Measurements from ENCODE around the gene BIVM.

The BIVM gene, protein sequence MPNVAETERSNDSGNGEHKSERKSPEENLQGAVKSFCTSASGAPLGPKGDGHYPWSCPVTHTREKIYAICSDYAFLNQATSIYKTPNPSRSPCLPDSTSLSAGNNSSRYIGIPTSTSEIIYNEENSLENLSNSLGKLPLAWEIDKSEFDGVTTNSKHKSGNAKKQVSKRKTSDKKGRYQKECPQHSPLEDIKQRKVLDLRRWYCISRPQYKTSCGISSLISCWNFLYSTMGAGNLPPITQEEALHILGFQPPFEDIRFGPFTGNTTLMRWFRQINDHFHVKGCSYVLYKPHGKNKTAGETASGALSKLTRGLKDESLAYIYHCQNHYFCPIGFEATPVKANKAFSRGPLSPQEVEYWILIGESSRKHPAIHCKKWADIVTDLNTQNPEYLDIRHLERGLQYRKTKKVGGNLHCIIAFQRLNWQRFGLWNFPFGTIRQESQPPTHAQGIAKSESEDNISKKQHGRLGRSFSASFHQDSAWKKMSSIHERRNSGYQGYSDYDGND

DNA sequence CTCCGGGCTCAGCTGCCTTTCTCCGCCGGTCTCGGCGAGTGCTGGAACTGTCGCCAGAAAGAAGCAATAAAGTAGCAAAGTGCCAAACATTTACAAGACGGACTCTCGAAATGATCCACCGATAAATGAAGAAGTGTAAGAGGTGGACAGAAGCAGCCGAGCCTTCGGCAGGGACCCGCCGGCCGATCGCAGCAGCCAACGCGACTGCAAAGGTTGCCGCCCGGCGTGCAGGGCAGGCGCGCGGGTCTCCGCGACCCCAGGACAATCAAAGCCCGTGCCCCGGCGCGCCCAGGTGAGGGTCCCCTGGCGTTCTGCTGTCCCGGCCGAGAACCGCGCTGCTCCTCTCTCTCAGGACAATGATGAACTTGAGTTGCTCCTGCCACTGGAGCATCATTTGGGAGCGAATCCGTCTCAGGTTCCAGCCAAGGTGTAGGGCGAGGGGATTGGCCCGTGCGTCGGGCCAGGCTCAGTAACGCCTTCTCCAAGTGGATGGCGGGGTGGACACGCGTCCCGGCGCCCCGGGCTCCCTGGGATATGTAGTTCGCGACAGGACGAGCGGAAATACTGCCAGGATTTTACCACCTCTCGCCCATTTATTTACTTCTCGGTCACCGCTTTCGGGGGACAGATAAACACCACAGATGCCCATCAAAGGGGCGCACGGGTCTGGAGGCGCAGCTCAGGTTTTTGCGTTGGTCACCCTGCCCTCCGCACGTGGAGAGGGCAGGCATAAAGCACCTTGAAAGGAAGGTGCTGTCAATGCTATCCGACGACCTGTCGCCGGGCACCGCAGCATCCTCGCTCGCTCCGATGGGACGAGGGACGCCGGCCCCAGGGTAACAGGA is at the start of gene BIVM, which contains the start of gene POGLUT2:
BIVM (plus strand) TSS at position 539 of the 845 bp plus-strand sequence. CDS start 8,149 bp downstream, outside the sequence.
POGLUT2 (minus strand) TSS at position 396 of the 845 bp plus-strand sequence; CDS start at position 90, 306 bp downstream.
- H3K4me1 ChIP-seq (ENCODE audit: control insufficient read depth in 5 of 5, insufficient read depth in 5 of 5, low read length in 5 of 5), result peaks cover 0 to 34% (median 29%) of the 10 kb centered on the region in 5 donors
- peak within 1 kb of the TSS; percentile 59 to 89 (median 80) for H3K9ac ChIP-seq (ENCODE audit: low read length in 5 of 5)
- no peaks in the 10 kb centered on the region for H3K27me3 ChIP-seq (ENCODE audit: control insufficient read depth in 5 of 5, insufficient read depth in 4 of 5, low read length in 5 of 5)
- no peaks in the 10 kb centered on the region for H3K9me3 ChIP-seq (ENCODE audit: control insufficient read depth in 5 of 5, low read length in 5 of 5)
- H3K36me3 ChIP-seq (ENCODE audit: control insufficient read depth in 5 of 5, insufficient read depth in 5 of 5, low read length in 5 of 5), result no peaks in the 10 kb centered on the region
- peak within 1 kb of the TSS; percentile 67 for H3K27ac ChIP-seq (ENCODE audit: low read depth, low read length)
- H3K4me3 ChIP-seq (ENCODE audit: low read depth in 1 of 5, low read length in 5 of 5), result peak within 1 kb of the TSS; percentile 82 to 93 (median 89)

DNA sequence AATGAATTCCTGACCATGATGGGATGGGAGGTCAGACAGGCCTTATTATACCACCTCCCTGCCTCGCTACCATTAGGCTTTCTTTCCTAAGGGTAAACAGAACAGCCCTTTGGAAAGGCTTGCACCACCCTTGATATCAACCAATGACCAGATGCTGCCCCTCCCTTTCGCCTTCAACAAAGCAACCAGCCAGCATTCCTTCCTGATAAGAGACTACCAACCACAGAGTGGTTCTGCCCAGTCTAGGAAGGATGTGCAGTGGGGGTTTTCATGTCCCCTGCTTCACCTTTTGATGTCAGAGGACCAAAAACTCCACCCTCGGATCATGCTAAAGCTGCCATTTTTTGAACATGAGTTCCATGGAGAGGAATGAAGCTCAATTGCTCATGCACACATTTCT is 47.0 kb upstream of the BIVM start:
- Histone ChIP-seq H3K9ac (ENCODE audit: low read length in 5 of 5) (no peak overlapping the region), H3K36me3 (ENCODE audit: control insufficient read depth in 5 of 5, insufficient read depth in 5 of 5, low read length in 5 of 5) (no peaks in the 10 kb centered on the region), H3K27me3 (ENCODE audit: control insufficient read depth in 5 of 5, insufficient read depth in 4 of 5, low read length in 5 of 5) (no peaks in the 10 kb centered on the region), H3K4me3 (ENCODE audit: low read depth in 1 of 5, low read length in 5 of 5) (no peak overlapping the region), H3K4me1 (ENCODE audit: control insufficient read depth in 5 of 5, insufficient read depth in 5 of 5, low read length in 5 of 5) (no peaks in the 10 kb centered on the region), H3K27ac (ENCODE audit: low read depth, low read length) (no peak overlapping the region), H3K9me3 (ENCODE audit: control insufficient read depth in 5 of 5, low read length in 5 of 5) (peaks cover 0 to 8% (median 0%) of the 10 kb centered on the region in 5 donors)

DNA sequence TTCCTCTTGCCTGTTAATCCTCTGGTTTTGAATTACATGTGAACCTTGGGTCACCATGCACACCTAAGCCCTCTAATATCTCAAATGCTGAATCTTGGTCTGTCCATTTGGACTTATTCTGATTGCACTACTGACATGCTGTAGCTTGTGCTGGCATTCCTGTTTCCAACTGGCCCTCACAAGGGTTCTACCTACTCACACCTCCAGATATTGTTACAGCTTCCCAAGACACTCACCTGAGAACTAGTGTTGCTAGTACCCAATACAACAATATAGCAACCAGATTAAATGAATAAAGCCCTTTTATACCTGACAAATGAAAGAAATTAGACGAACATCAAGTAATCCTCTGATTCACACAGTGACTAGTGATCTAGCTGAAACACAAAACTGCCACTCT is 41.9 kb upstream of the BIVM start:
- Histone ChIP-seq H3K4me1 (ENCODE audit: control insufficient read depth in 5 of 5, insufficient read depth in 5 of 5, low read length in 5 of 5) (no peaks in the 10 kb centered on the region), H3K27me3 (ENCODE audit: control insufficient read depth in 5 of 5, insufficient read depth in 4 of 5, low read length in 5 of 5) (no peaks in the 10 kb centered on the region), H3K9ac (ENCODE audit: low read length in 5 of 5) (no peak overlapping the region), H3K27ac (ENCODE audit: low read depth, low read length) (no peak overlapping the region), H3K36me3 (ENCODE audit: control insufficient read depth in 5 of 5, insufficient read depth in 5 of 5, low read length in 5 of 5) (no peaks in the 10 kb centered on the region), H3K9me3 (ENCODE audit: control insufficient read depth in 5 of 5, low read length in 5 of 5) (peaks cover 0 to 2% (median 0%) of the 10 kb centered on the region in 5 donors), H3K4me3 (ENCODE audit: low read depth in 1 of 5, low read length in 5 of 5) (no peak overlapping the region)

DNA sequence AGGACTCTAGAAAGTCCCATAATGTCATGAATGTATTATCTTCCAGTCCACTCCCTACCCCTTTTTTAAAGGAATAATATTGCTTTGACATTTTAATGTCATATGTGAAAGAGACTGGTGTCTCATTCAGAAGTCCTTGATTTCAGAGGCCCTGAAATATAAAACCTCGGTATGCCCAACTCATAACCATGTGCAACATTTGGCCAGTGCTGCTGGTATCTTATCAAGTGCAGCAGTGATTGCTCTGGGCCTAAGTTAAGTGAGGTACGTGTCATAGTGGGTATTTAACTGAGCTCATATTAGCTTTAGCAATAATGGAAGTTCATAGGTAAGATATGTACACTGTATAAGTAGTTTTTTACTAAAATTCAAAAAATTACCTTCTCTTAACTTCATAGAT is 40.1 kb upstream of the BIVM start:
- Histone ChIP-seq H3K9ac (ENCODE audit: low read length in 5 of 5) (no peak overlapping the region), H3K27me3 (ENCODE audit: control insufficient read depth in 5 of 5, insufficient read depth in 4 of 5, low read length in 5 of 5) (no peaks in the 10 kb centered on the region), H3K36me3 (ENCODE audit: control insufficient read depth in 5 of 5, insufficient read depth in 5 of 5, low read length in 5 of 5) (no peaks in the 10 kb centered on the region), H3K9me3 (ENCODE audit: control insufficient read depth in 5 of 5, low read length in 5 of 5) (no peaks in the 10 kb centered on the region), H3K4me3 (ENCODE audit: low read depth in 1 of 5, low read length in 5 of 5) (no peak overlapping the region), H3K27ac (ENCODE audit: low read depth, low read length) (no peak overlapping the region), H3K4me1 (ENCODE audit: control insufficient read depth in 5 of 5, insufficient read depth in 5 of 5, low read length in 5 of 5) (no peaks in the 10 kb centered on the region)

DNA sequence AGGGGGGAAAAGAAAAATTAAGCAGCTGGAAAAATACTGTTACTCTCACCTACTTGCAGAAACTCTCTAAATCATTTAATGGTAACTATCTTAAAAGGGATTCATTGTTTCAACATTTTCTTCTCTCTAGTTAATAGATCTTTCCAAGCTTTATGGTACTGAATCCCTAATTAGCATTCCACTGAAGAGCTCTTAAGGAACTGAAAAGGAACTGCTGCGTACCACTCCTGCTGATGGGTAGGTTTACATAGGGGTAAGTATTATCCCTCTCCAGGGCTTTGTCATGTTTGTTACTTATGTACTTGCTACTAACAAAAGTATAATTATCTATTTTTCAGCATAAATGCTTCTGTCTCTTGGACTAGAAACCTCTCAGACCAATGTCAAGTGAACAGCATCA is 37.8 kb upstream of the BIVM start:
- Histone ChIP-seq H3K27me3 (ENCODE audit: control insufficient read depth in 5 of 5, insufficient read depth in 4 of 5, low read length in 5 of 5) (no peaks in the 10 kb centered on the region), H3K27ac (ENCODE audit: low read depth, low read length) (no peak overlapping the region), H3K4me1 (ENCODE audit: control insufficient read depth in 5 of 5, insufficient read depth in 5 of 5, low read length in 5 of 5) (no peaks in the 10 kb centered on the region), H3K36me3 (ENCODE audit: control insufficient read depth in 5 of 5, insufficient read depth in 5 of 5, low read length in 5 of 5) (peaks cover 0 to under 1% (median 0%) of the 10 kb centered on the region in 5 donors), H3K9ac (ENCODE audit: low read length in 5 of 5) (no peak overlapping the region), H3K4me3 (ENCODE audit: low read depth in 1 of 5, low read length in 5 of 5) (no peak overlapping the region), H3K9me3 (ENCODE audit: control insufficient read depth in 5 of 5, low read length in 5 of 5) (no peaks in the 10 kb centered on the region)

DNA sequence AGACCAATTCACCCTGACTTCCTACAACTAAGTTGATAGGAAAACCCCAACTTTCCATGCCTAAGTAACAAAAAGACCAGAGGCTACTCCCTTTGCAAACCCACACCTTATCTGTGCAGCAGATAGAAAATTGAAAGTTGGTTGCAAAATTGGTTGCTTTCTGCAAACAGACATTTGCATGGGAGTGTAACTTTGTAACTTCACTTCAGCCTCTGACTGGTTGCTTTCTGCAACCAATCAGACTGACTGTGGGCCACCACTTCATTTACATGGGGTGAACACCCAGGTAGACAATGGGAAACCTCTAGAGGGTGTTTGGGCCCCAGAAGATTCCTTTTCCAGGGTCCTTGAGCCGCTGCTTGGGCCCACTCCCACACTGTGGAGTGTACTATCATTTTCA is 35.2 kb upstream of the BIVM start:
- no peaks in the 10 kb centered on the region for H3K27me3 ChIP-seq (ENCODE audit: control insufficient read depth in 5 of 5, insufficient read depth in 4 of 5, low read length in 5 of 5)
- no peak overlapping the region for H3K4me3 ChIP-seq (ENCODE audit: low read depth in 1 of 5, low read length in 5 of 5)
- peaks cover 0 to 2% (median 0%) of the 10 kb centered on the region in 5 donors for H3K36me3 ChIP-seq (ENCODE audit: control insufficient read depth in 5 of 5, insufficient read depth in 5 of 5, low read length in 5 of 5)
- H3K9ac ChIP-seq (ENCODE audit: low read length in 5 of 5), result no peak overlapping the region
- no peaks in the 10 kb centered on the region for H3K4me1 ChIP-seq (ENCODE audit: control insufficient read depth in 5 of 5, insufficient read depth in 5 of 5, low read length in 5 of 5)
- H3K9me3 ChIP-seq (ENCODE audit: control insufficient read depth in 5 of 5, low read length in 5 of 5), result no peaks in the 10 kb centered on the region
- no peak overlapping the region for H3K27ac ChIP-seq (ENCODE audit: low read depth, low read length)

DNA sequence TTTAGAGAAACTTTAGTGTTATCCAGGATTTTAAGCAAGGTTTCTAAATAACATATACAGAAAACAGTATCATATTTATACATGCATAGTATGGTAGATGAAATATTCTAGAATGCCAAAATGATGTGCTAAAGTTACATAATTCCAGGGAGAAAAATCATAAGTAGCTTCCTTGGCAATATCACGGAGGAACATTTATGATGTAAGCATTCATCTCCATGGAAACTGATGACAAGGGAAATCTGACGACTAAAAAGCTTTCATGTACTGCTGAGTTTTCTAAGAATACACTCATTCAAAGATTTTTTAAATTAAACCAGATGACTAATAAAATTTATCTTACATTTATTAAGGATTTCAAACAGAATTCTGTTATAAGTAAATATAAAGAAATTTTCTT is 30.0 kb upstream of the BIVM start:
- H3K4me3 ChIP-seq (ENCODE audit: low read depth in 1 of 5, low read length in 5 of 5), result no peak overlapping the region

DNA sequence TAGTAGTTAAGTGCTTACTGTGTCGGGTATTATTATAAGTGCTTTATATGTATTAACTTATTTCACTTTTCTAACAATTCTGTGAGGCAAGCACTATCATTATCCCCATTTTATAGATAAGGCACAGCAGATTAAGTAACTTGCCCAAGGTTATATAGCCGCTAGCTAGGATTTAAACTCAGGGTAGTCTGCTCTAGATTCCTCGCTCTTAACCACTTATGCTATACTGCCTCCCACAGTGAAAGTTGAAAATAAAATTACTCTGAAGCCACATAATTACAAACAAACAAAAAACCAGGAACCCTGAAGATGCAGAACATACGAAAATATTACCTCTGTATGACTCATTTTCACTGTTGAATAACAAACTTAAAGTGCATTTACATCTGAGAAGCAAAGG is 29.2 kb upstream of the BIVM start:
- H3K36me3 ChIP-seq (ENCODE audit: control insufficient read depth in 5 of 5, insufficient read depth in 5 of 5, low read length in 5 of 5), result peaks cover 0 to 2% (median 0%) of the 10 kb centered on the region in 5 donors
- no peak overlapping the region for H3K27ac ChIP-seq (ENCODE audit: low read depth, low read length)
- H3K4me3 ChIP-seq (ENCODE audit: low read depth in 1 of 5, low read length in 5 of 5), result no peak overlapping the region
- H3K27me3 ChIP-seq (ENCODE audit: control insufficient read depth in 5 of 5, insufficient read depth in 4 of 5, low read length in 5 of 5), result no peaks in the 10 kb centered on the region
- H3K9ac ChIP-seq (ENCODE audit: low read length in 5 of 5), result no peak overlapping the region
- peaks cover 0 to 19% (median 15%) of the 10 kb centered on the region in 5 donors for H3K4me1 ChIP-seq (ENCODE audit: control insufficient read depth in 5 of 5, insufficient read depth in 5 of 5, low read length in 5 of 5)
- no peaks in the 10 kb centered on the region for H3K9me3 ChIP-seq (ENCODE audit: control insufficient read depth in 5 of 5, low read length in 5 of 5)

More for the DNA sequence above, 30.0 kb upstream of the BIVM start:
- Histone ChIP-seq H3K9ac (ENCODE audit: low read length in 5 of 5) (no peak overlapping the region), H3K9me3 (ENCODE audit: control insufficient read depth in 5 of 5, low read length in 5 of 5) (no peaks in the 10 kb centered on the region), H3K36me3 (ENCODE audit: control insufficient read depth in 5 of 5, insufficient read depth in 5 of 5, low read length in 5 of 5) (peaks cover 0 to 2% (median 0%) of the 10 kb centered on the region in 5 donors), H3K4me1 (ENCODE audit: control insufficient read depth in 5 of 5, insufficient read depth in 5 of 5, low read length in 5 of 5) (peaks cover 0 to 13% (median 11%) of the 10 kb centered on the region in 5 donors), H3K27ac (ENCODE audit: low read depth, low read length) (no peak overlapping the region), H3K27me3 (ENCODE audit: control insufficient read depth in 5 of 5, insufficient read depth in 4 of 5, low read length in 5 of 5) (no peaks in the 10 kb centered on the region)

DNA sequence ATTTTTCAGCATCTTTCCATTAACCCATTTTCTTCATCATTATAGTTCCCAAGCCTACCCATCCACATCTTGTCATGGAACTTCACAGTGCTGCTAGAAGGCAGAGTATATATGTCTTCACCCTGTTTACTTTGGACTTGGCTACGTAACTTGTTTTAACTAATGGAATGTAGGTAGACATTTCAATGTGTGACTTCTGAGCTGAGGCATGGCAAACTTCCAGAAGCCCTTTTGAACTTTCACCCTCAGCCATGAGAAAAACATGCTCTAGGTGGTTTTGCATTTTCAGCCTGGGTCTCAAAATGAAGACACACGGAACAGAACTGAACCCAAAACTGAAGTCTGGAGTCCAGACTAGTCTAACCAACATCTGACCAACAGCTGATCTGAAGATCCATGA is 28.5 kb upstream of the BIVM start:
- no peak overlapping the region for H3K4me3 ChIP-seq (ENCODE audit: low read depth in 1 of 5, low read length in 5 of 5)
- no peak overlapping the region for H3K27ac ChIP-seq (ENCODE audit: low read depth, low read length)
- peaks cover 0 to 2% (median 0%) of the 10 kb centered on the region in 5 donors for H3K36me3 ChIP-seq (ENCODE audit: control insufficient read depth in 5 of 5, insufficient read depth in 5 of 5, low read length in 5 of 5)
- no peak overlapping the region for H3K9ac ChIP-seq (ENCODE audit: low read length in 5 of 5)
- no peaks in the 10 kb centered on the region for H3K9me3 ChIP-seq (ENCODE audit: control insufficient read depth in 5 of 5, low read length in 5 of 5)
- peaks cover 0 to 19% (median 15%) of the 10 kb centered on the region in 5 donors for H3K4me1 ChIP-seq (ENCODE audit: control insufficient read depth in 5 of 5, insufficient read depth in 5 of 5, low read length in 5 of 5)
- no peaks in the 10 kb centered on the region for H3K27me3 ChIP-seq (ENCODE audit: control insufficient read depth in 5 of 5, insufficient read depth in 4 of 5, low read length in 5 of 5)
